ENCODE measurements around the gene PAX5. TPM values are rescaled to one million over a fixed set of nuclear protein-coding genes. Genes with fewer than 3 reads are reported as not detected.

The PAX5 gene
- total RNA-seq, 1 experiment from 2014 or later = not detected

- in situ Hi-C loops (cut with HindIII; ENCODE audit: low pct_unique_long_range_greater_than_20kb, low sequenced_read_pairs) = no loop called here
- DNase-seq (ENCODE audit: low read depth) = peak; percentile 23
These were observed 105.3 kb downstream of the PAX5 start for GRCh38 chr9:36928670-36929349.

- in situ Hi-C loops (cut with HindIII; ENCODE audit: low pct_unique_long_range_greater_than_20kb, low sequenced_read_pairs) = no loop called here
- DNase-seq (ENCODE audit: low read depth) = no peak
These were observed 105.9 kb downstream of the PAX5 start for GRCh38 chr9:36928210-36928609.

- in situ Hi-C loops (cut with HindIII; ENCODE audit: low pct_unique_long_range_greater_than_20kb, low sequenced_read_pairs) = no loop called here
- no peak for DNase-seq (ENCODE audit: low read depth)
These were observed 109.2 kb downstream of the PAX5 start for GRCh38 chr9:36924757-36925432.

GRCh38 chr9:36924071-36924470 lies 110.0 kb downstream of the PAX5 start:
- in situ Hi-C loops (cut with HindIII; ENCODE audit: low pct_unique_long_range_greater_than_20kb, low sequenced_read_pairs) = no loop called here
- DNase-seq (ENCODE audit: low read depth) = peak; percentile 70

- no peak for DNase-seq (ENCODE audit: low read depth)
- in situ Hi-C loops (cut with HindIII; ENCODE audit: low pct_unique_long_range_greater_than_20kb, low sequenced_read_pairs) = no loop called here
These were observed 110.9 kb downstream of the PAX5 start for GRCh38 chr9:36923025-36923625.

DNA sequence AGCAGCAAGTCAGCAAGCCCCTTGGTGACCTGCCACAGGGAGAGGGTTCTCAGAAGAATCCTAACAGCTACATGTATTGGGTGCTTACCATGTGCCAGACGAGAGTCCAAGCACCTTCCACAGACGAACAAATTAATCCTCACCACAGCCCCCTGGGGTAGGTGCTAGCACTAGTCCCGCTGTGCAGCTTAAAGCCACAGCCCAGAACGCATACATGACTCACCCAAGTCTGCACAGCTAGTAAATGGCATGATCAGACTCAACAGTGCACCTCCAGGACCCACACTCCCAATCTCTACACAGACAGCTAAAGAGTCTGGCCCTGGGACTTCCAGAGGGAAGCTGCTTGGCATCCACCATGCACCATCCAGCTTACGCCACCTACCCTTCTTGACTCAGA lies 111.5 kb downstream of the PAX5 start:
- in situ Hi-C loops (cut with HindIII; ENCODE audit: low pct_unique_long_range_greater_than_20kb, low sequenced_read_pairs) = no loop called here
- no peak for DNase-seq (ENCODE audit: low read depth)

GRCh38 chr9:36914212-36914577 lies 119.9 kb downstream of the PAX5 start:
- in situ Hi-C loops (cut with HindIII; ENCODE audit: low pct_unique_long_range_greater_than_20kb, low sequenced_read_pairs) = no loop called here

GRCh38 chr9:36913393-36914211 lies 120.5 kb downstream of the PAX5 start:
- no peak for DNase-seq (ENCODE audit: low read depth)
- in situ Hi-C loops (cut with HindIII; ENCODE audit: low pct_unique_long_range_greater_than_20kb, low sequenced_read_pairs) = no loop called here

More at GRCh38 chr9:36914212-36914577, 119.9 kb downstream of the PAX5 start:
- no peak for DNase-seq (ENCODE audit: low read depth)

DNA sequence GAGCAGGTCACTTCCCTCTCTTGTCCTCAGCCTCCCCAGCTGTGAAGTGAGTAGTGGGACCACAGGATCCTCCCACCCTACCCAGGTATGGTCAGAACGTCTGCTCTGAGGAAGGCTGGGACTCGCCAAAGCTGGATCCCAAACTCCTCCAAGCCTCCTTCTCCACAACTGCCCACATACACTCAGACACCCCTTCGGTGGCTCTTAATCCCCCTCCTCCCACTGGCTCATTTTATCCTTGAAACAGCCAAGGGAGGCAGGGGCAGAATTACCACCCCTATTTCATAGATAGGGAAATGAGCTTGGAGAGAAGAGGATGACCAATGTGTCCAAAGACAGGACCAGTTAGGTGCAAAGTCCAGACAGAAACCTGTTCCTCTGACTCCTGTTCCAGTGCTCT lies 121.4 kb downstream of the PAX5 start:
- in situ Hi-C loops (cut with HindIII; ENCODE audit: low pct_unique_long_range_greater_than_20kb, low sequenced_read_pairs) = no loop called here
- DNase-seq (ENCODE audit: low read depth) = no peak

GRCh38 chr9:36911601-36912412 lies 122.3 kb downstream of the PAX5 start:
- in situ Hi-C loops (cut with HindIII; ENCODE audit: low pct_unique_long_range_greater_than_20kb, low sequenced_read_pairs) = no loop called here

DNA sequence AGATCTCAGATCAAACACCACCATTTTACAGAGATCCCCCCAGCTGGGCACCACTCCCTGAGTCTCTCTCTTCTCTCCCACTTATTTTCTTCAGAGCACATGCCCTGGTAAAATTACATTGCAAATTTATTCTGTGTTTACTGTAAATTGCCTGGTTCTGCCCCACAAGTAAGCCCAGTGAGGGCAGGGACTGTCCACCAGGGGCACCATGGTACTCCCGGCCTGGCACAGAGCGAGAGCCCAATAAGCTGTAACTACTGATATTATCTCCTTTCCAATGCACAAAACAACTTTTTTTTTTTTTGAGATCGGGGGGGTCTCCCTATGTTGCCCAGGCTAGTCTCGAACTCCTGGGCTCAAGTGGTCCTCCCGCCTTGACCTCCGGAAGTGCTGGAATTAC lies 123.0 kb downstream of the PAX5 start:
- in situ Hi-C loops (cut with HindIII; ENCODE audit: low pct_unique_long_range_greater_than_20kb, low sequenced_read_pairs) = no loop called here
- DNase-seq (ENCODE audit: low read depth) = no peak

More at GRCh38 chr9:36911601-36912412, 122.3 kb downstream of the PAX5 start:
- no peak for DNase-seq (ENCODE audit: low read depth)

- in situ Hi-C loops (cut with HindIII; ENCODE audit: low pct_unique_long_range_greater_than_20kb, low sequenced_read_pairs) = no loop called here
These were observed 127.6 kb downstream of the PAX5 start for GRCh38 chr9:36906492-36906891.

DNA sequence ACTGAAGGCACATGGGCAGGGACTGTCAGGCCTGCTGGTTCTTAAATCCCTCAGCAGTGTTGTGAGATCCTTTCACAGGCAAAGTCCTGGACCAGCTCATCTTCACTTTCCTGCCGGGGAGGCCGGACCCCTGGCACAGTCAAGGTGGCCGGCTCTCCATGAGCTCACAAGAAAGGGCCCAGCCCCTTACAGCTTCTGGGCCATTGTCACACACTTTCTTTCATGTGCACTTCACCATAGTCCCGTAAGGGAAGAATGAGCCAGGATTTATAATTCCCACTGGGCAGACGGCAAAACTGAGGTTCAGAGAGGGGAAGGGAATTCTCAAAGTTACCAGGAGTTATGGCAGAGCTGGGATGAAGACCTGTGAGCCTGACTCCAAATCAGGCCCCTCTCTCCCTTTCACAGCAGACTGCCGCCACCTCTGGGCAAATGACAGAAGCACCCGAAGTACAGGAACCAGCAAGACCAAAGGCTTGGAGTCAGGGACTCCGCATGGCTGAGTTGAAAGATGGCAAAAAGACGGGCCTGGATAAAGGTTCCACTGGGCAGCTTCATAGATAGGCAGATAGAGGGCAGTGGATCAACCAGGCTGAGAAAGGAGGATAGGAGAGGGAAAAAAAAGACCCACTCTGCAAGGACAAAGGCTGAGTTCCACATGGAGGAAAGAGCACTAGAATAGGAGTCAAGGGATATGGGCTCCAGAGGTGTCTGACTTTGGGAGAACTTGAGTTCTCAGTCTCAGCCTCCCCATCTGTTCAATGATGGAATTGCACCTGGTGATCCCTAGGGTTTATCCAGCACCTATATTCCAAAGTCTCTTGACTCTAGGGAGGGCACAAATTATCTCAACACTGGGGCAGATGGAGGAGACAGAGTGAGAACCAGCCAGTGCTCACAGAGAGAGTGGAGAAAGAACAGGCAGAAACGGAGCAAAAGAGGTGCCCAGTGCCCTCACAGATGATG lies 128.7 kb downstream of the PAX5 start:
- in situ Hi-C loops (cut with HindIII; ENCODE audit: low pct_unique_long_range_greater_than_20kb, low sequenced_read_pairs) = no loop called here
- no peak for DNase-seq (ENCODE audit: low read depth)

More at GRCh38 chr9:36906492-36906891, 127.6 kb downstream of the PAX5 start:
- DNase-seq (ENCODE audit: low read depth) = no peak

DNA sequence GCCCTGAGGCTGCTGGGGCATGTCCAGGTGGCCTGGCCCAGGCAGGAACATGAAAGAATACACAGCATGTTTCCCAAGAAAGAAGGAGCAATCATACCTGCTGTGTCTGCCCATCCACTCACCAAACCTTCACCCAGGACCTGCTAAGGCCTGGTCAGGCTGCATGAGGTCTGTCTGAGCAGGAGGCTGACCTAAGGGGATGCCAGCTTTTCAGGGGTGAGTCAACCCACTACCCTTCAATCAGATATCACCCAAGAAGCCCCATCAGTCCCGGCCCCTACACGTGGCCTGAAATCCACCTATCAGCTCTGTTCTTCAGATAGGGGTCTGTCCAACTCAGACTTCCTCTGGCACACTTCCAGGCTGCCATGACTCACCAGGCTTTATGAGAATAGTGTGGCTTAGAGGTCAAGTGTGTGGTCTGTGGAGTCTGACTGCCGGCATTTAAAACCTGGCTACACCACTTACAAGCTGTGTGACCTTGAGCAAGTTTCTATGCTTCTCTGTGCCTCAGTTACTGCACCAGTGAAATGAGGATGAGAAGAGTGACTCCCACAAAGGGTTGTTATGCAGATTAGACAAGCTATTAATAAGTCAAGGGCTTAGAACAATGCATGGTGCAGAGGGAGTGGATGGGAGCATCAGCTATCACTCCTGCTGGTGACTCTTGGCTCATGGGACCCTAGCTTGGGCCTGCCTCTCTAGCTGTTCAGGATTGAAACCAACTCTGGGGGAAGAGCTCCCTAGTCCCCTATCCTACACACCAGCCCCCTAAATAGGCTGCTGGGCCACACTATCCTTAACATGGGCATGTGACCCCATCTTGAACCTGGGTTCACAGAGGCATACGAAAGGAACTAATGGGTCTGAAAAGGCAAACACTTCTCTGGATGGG lies 130.3 kb downstream of the PAX5 start:
- in situ Hi-C loops (cut with HindIII; ENCODE audit: low pct_unique_long_range_greater_than_20kb, low sequenced_read_pairs) = no loop called here
- DNase-seq (ENCODE audit: low read depth) = peak; percentile 19

GRCh38 chr9:36902861-36903524 lies 131.1 kb downstream of the PAX5 start:
- DNase-seq (ENCODE audit: low read depth) = no peak
- in situ Hi-C loops (cut with HindIII; ENCODE audit: low pct_unique_long_range_greater_than_20kb, low sequenced_read_pairs) = no loop called here

Data from Caki2 (cell line).